Activated CD4-positive, alpha-beta T cell treated with anti-CD3 and anti-CD28 coated beads, Interleukin-2, amount 10 ng/mL, durations not matched to agents 7 days and 5 days (primary cell): Measurements from ENCODE around the gene ROBO1. TPM values are rescaled to one million over a fixed set of nuclear protein-coding genes. Genes with fewer than 3 reads are reported as not detected.

Experiments
- CTCF ChIA-PET: fragments of 350-600 bp; sonication (Branson Sonifier 250); formaldehyde crosslinking; loops from one replicate; lab custom pipeline; 2021; ENCODE audit warnings: antibody characterized with exemption; lab: Charles Lee
- POLR2A ChIA-PET: fragments of 350-600 bp; sonication (Branson Sonifier 250); formaldehyde crosslinking; loops from one replicate; lab custom pipeline; 2021; ENCODE audit warnings: antibody characterized with exemption; lab: Charles Lee
- DNase-seq: peaks from one replicate; pipeline ENCODE4 v3.0.0-alpha.2; 2020
- H3K27ac Mint-ChIP-seq: one replicate; pipeline ENCODE4 v1.8.0; 2021; ENCODE audit warnings: mild to moderate bottlenecking, moderate library complexity, mixed read lengths
- H3K27me3 Mint-ChIP-seq: one replicate; pipeline ENCODE4 v1.8.0; 2021; ENCODE audit warnings: mixed read lengths
- H3K36me3 Mint-ChIP-seq: one replicate; pipeline ENCODE4 v1.8.0; 2021; ENCODE audit warnings: low read depth, mixed read lengths
- H3K4me1 Mint-ChIP-seq: one replicate; pipeline ENCODE4 v1.8.0; 2021; ENCODE audit warnings: mixed read lengths
- H3K4me3 Mint-ChIP-seq: one replicate; pipeline ENCODE4 v1.8.0; 2021; ENCODE audit warnings: mild to moderate bottlenecking, moderate library complexity, mixed read lengths
- H3K9me3 Mint-ChIP-seq: one replicate; pipeline ENCODE4 v1.8.0; 2021; ENCODE audit warnings: mixed read lengths
- total RNA-seq, 2 experiments: library from RNA; stranded (reverse); gene quantifications; one replicate each; pipeline ENCODE4 v1.2.3, GENCODE V29; 2021

Gene ROBO1
- total RNA-seq, 2 experiments from 2014 or later: 0.55 to 0.62 TPM

DNA sequence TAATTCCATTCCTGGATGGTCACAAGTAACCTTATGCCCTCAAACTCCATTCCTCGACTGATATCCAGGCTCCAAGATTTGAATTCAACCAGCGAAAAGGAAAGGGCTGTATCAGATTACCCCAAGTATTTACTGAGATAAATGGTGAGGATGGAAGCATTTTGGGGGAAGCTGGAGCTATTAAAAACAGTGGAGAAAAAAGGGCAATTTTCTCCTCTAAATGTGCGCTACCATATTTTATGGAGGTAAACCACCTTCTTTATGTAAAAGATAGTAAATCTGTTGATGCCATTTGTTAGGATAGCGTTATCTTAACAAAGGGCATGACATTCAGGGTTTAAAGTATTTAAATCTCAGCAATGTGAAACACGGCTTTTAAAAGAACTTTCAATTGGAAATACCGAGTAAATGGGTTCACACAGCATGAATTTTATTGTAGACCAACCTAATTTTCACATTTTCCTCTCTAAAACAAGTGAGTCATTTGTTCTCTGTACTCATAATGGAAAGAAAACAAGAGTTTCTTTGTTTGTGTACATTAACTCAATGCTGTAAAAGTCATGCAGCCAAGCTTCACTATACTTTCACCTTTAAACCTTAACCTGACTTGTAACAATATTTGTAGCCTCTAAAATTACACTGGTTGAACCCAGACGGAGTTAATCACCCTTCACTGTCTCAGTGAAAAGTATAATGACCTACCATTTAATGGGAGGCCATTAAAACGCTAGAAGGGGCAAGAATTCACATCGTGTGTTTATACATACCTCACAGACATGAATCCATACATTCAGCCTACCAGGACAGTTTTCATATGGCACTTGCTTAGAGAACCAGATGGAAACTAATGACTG is 773.4 kb downstream of the ROBO1 start:
- H3K4me3 Mint-ChIP-seq: no peak overlapping the region
- H3K4me1 Mint-ChIP-seq: no peaks in the 10 kb centered on the region
- peaks cover 3% of the 10 kb centered on the region for H3K9me3 Mint-ChIP-seq
- H3K27ac Mint-ChIP-seq: no peak overlapping the region
- no peaks in the 10 kb centered on the region for H3K27me3 Mint-ChIP-seq
- ChIA-PET POLR2A (no interaction called here), CTCF (no interaction called here)
- H3K36me3 Mint-ChIP-seq: no peaks in the 10 kb centered on the region
- no peak for DNase-seq

GRCh38 chr3:78993375-78993774 is 774.4 kb downstream of the ROBO1 start:
- CTCF ChIA-PET: no interaction called here
- H3K27me3 Mint-ChIP-seq: no peaks in the 10 kb centered on the region
- H3K36me3 Mint-ChIP-seq: no peaks in the 10 kb centered on the region
- H3K9me3 Mint-ChIP-seq: peaks cover 3% of the 10 kb centered on the region
- no peaks in the 10 kb centered on the region for H3K4me1 Mint-ChIP-seq
- no peak overlapping the region for H3K4me3 Mint-ChIP-seq
- DNase-seq: no peak
- POLR2A ChIA-PET: no interaction called here
- no peak overlapping the region for H3K27ac Mint-ChIP-seq

DNA sequence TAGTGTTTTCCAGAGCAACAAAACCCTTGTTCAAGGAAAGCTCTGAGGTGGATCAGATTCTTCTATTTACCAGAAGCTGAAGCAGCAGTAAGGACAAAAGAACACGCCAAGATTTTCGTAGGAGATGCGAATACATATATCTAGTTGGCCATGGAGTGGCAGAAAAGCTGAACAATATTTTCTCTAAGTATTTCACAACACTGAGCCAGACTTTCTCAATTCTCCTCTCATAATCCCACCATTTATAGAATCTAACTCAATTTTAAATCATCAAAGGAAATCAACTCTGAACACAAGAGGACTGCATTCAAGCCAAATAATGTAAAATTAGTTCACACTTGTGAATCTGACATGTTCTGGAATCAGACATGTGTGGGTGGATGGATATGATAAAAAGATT is 775.0 kb downstream of the ROBO1 start:
- H3K27me3 Mint-ChIP-seq: no peaks in the 10 kb centered on the region
- H3K4me1 Mint-ChIP-seq: no peaks in the 10 kb centered on the region
- ChIA-PET CTCF (no interaction called here), POLR2A (no interaction called here)
- no peak overlapping the region for H3K4me3 Mint-ChIP-seq
- H3K36me3 Mint-ChIP-seq: no peaks in the 10 kb centered on the region
- no peak for DNase-seq
- peaks cover 3% of the 10 kb centered on the region for H3K9me3 Mint-ChIP-seq
- H3K27ac Mint-ChIP-seq: no peak overlapping the region

DNA sequence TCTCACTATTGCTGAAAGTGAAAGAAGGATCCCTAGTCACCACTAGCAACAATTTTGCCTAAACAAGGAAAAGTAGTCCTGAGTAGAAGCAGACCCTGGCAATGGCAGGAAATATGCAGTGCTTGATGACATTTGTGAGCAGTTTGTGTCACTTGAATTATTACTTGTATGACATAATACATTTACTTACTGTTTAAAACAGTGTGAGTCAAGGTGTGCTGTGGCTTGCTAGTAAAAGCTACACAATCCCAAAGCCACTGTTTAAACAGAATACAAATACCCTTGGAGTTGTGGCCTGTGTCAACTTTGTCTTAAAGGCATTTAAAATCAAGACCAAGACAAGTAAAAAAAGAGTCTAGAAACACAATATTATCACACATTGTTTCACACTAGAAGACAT is 775.4 kb downstream of the ROBO1 start:
- ChIA-PET POLR2A (no interaction called here), CTCF (no interaction called here)
- H3K27ac Mint-ChIP-seq: no peak overlapping the region
- DNase-seq: no peak
- no peaks in the 10 kb centered on the region for H3K36me3 Mint-ChIP-seq
- H3K4me3 Mint-ChIP-seq: no peak overlapping the region
- H3K27me3 Mint-ChIP-seq: no peaks in the 10 kb centered on the region
- no peaks in the 10 kb centered on the region for H3K4me1 Mint-ChIP-seq
- peaks cover 3% of the 10 kb centered on the region for H3K9me3 Mint-ChIP-seq

- H3K27ac Mint-ChIP-seq: no peak overlapping the region
- CTCF ChIA-PET: no interaction called here
Observed at GRCh38 chr3:78991656-78992055, 776.1 kb downstream of the ROBO1 start.

DNA sequence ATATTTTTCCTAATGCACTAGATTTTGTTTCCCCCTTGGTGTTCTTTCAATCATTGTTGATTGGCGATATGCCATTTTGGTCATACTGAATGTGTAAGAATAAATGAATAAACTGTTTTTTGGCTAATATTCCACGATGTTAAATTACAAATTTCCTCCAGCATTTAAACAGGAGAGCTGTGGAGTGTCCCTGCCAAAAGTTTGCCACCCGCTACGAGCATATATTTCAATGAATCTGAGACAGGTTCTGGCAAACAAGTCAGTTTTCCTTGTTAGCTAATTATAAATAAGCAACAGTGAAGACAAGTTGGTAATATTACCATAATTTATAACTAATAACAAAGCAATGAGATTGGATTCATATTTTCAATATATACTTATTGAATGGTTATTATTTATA is 777.6 kb downstream of the ROBO1 start:
- Mint-ChIP-seq H3K36me3 (no peaks in the 10 kb centered on the region), H3K4me3 (no peak overlapping the region), H3K9me3 (no peaks in the 10 kb centered on the region), H3K4me1 (no peaks in the 10 kb centered on the region), H3K27ac (no peak overlapping the region), H3K27me3 (no peaks in the 10 kb centered on the region)
- no peak for DNase-seq
- ChIA-PET POLR2A (no interaction called here), CTCF (no interaction called here)

More at GRCh38 chr3:78991656-78992055, 776.1 kb downstream of the ROBO1 start:
- Mint-ChIP-seq H3K4me1 (no peaks in the 10 kb centered on the region), H3K4me3 (no peak overlapping the region), H3K36me3 (no peaks in the 10 kb centered on the region), H3K9me3 (peaks cover 3% of the 10 kb centered on the region), H3K27me3 (no peaks in the 10 kb centered on the region)
- POLR2A ChIA-PET: no interaction called here
- no peak for DNase-seq

- Mint-ChIP-seq H3K36me3 (no peaks in the 10 kb centered on the region), H3K4me1 (no peaks in the 10 kb centered on the region), H3K27ac (no peak overlapping the region), H3K27me3 (no peaks in the 10 kb centered on the region), H3K4me3 (no peak overlapping the region), H3K9me3 (no peaks in the 10 kb centered on the region)
- ChIA-PET POLR2A (no interaction called here), CTCF (no interaction called here)
- DNase-seq: no peak
Observed at GRCh38 chr3:78988324-78988723, 779.5 kb downstream of the ROBO1 start.

- Mint-ChIP-seq H3K27ac (no peak overlapping the region), H3K4me3 (no peak overlapping the region), H3K36me3 (no peaks in the 10 kb centered on the region), H3K27me3 (no peaks in the 10 kb centered on the region), H3K4me1 (no peaks in the 10 kb centered on the region), H3K9me3 (no peaks in the 10 kb centered on the region)
- ChIA-PET CTCF (interaction anchor here (0.5 kb wide), 1 partner anchor 127 kb away, joined by 3 read pairs; no protein-coding TSS in a partner anchor), POLR2A (no interaction called here)
- no peak for DNase-seq
Observed at GRCh38 chr3:78986416-78987101, 781.2 kb downstream of the ROBO1 start.

DNA sequence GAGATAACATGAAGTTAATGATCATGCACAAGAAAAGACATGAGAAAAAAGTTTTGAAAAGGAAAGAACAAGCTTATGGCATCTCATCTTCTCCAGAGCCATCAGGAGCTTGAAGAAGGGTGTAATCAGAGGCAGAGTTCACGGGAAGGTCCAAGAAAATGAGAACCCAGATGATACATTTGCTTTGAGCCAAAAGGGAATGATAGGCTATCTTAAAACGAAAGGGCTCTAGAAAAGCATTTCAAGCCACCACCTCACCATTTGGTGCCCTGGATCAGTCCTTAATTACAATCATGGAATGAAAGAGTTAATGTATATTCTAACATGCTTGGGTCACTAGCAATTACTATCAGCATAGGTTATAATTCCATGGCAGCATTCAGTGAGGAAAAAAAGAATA is 781.8 kb downstream of the ROBO1 start:
- no peaks in the 10 kb centered on the region for H3K9me3 Mint-ChIP-seq
- H3K27ac Mint-ChIP-seq: no peak overlapping the region
- no peaks in the 10 kb centered on the region for H3K27me3 Mint-ChIP-seq
- no peaks in the 10 kb centered on the region for H3K36me3 Mint-ChIP-seq
- ChIA-PET POLR2A (no interaction called here), CTCF (interaction anchor here (0.5 kb wide), 1 partner anchor 126 kb away, joined by 3 read pairs; no protein-coding TSS in a partner anchor)
- no peak overlapping the region for H3K4me3 Mint-ChIP-seq
- DNase-seq: no peak
- H3K4me1 Mint-ChIP-seq: no peaks in the 10 kb centered on the region

GRCh38 chr3:78979028-78979427 is 788.8 kb downstream of the ROBO1 start:
- Mint-ChIP-seq H3K9me3 (no peaks in the 10 kb centered on the region), H3K36me3 (no peaks in the 10 kb centered on the region), H3K4me1 (no peaks in the 10 kb centered on the region), H3K27ac (no peak overlapping the region), H3K4me3 (no peak overlapping the region), H3K27me3 (no peaks in the 10 kb centered on the region)
- ChIA-PET CTCF (no interaction called here), POLR2A (no interaction called here)
- no peak for DNase-seq

GRCh38 chr3:78978037-78978436 is 789.8 kb downstream of the ROBO1 start:
- ChIA-PET POLR2A (no interaction called here), CTCF (no interaction called here)
- Mint-ChIP-seq H3K9me3 (no peaks in the 10 kb centered on the region), H3K27ac (no peak overlapping the region), H3K27me3 (no peaks in the 10 kb centered on the region), H3K36me3 (no peaks in the 10 kb centered on the region), H3K4me3 (no peak overlapping the region), H3K4me1 (no peaks in the 10 kb centered on the region)
- no peak for DNase-seq

- Mint-ChIP-seq H3K36me3 (no peaks in the 10 kb centered on the region), H3K27me3 (no peaks in the 10 kb centered on the region), H3K9me3 (no peaks in the 10 kb centered on the region), H3K4me1 (no peaks in the 10 kb centered on the region), H3K4me3 (no peak overlapping the region), H3K27ac (no peak overlapping the region)
- ChIA-PET POLR2A (no interaction called here), CTCF (no interaction called here)
- no peak for DNase-seq
Observed at GRCh38 chr3:78977073-78977472, 790.7 kb downstream of the ROBO1 start.

DNA sequence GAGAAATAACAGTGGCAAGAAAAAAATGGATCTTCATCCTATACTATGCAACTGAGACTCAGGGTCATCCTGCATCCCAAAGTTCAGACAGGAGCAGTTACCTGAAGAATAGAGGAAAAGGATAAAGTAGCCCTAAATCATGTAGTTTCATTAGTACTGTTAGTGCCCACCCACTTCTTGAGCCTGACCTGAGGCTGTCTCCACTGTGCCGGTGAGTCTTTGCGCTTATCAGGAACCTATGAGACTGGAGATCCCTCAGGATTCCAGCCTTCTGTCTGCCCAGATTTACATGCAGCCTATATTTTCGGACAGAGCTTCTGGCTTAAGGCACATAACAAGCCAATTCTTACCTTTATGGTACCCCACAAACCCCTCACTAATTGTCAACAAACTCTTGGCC is 791.6 kb downstream of the ROBO1 start:
- no peaks in the 10 kb centered on the region for H3K9me3 Mint-ChIP-seq
- H3K27ac Mint-ChIP-seq: no peak overlapping the region
- no peak for DNase-seq
- no peaks in the 10 kb centered on the region for H3K4me1 Mint-ChIP-seq
- H3K27me3 Mint-ChIP-seq: no peaks in the 10 kb centered on the region
- CTCF ChIA-PET: no interaction called here
- H3K36me3 Mint-ChIP-seq: no peaks in the 10 kb centered on the region
- no peak overlapping the region for H3K4me3 Mint-ChIP-seq
- POLR2A ChIA-PET: no interaction called here
